Ovary (tissue), 9 donors: ENCODE data around the gene NRAP. TPM values are rescaled to one million over a fixed set of nuclear protein-coding genes. Genes with fewer than 3 reads are reported as not detected.

Experiments used
- DNase-seq, 5 donors: peaks; one replicate each; pipeline ENCODE4 v3.0.0-alpha.2; 2019 to 2020
- H3K27ac ChIP-seq, 2 donors: fragments of 200-600 bp; one replicate each; pipeline versions ENCODE4 v1.5.1 to v1.8.0; 2019 to 2022
- H3K27me3 ChIP-seq: fragments of 200-600 bp; one replicate; pipeline ENCODE4 v1.8.0; 2022
- H3K36me3 ChIP-seq: fragments of 200-600 bp; sonication (generic); one replicate; pipeline ENCODE4 v1.5.1; 2019
- H3K4me1 ChIP-seq: one replicate; pipeline ENCODE4 v1.8.1; 2013; ENCODE audit warnings: mild to moderate bottlenecking, moderate library complexity; ENCODE audit not compliant: insufficient read depth
- H3K4me3 ChIP-seq: fragments of 200-600 bp; sonication (generic); one replicate; pipeline ENCODE4 v1.5.1; 2017
- H3K9me3 ChIP-seq, 2 donors: fragments of 200-600 bp in 1 of 2; sonication (generic) in 1 of 2; one replicate each; pipeline versions ENCODE4 v1.5.1 to v1.8.1; 2013 to 2019; ENCODE audit warnings: mild to moderate bottlenecking in 1 of 2, moderate library complexity in 1 of 2
- CTCF ChIP-seq, 3 donors: fragments of 450-650 bp in 2 of 3; fragments of 200-600 bp in 1 of 3; IDR thresholded peaks; one replicate each; pipeline versions ENCODE4 v1.5.1 to v1.8.0; 2016 to 2022; ENCODE audit warnings: antibody characterized with exemption in 3 of 3, mild to moderate bottlenecking in 1 of 3
- EP300 ChIP-seq: sonication (generic); formaldehyde crosslinking; IDR thresholded peaks from one replicate; pipeline ENCODE4 v1.6.1; 2017; ENCODE audit warnings: antibody characterized with exemption
- POLR2A ChIP-seq: fragments of 450-650 bp; IDR thresholded peaks from one replicate; pipeline ENCODE4 v1.6.1; 2017; ENCODE audit warnings: antibody characterized with exemption, mild to moderate bottlenecking, moderate library complexity
- WGBS, 3 donors: extraction: QIAGEN DNeasy Blood & Tissue Kit in 1 of 3; methylation state at CpG; one replicate each; pipeline versions ENCODE4 v1.1.5 to v1.1.7; 2013 to 2017; 5-methylcytosine and 5-hydroxymethylcytosine counted together
- intact Hi-C, 4 donors: fragments of 100-400 bp; cut with DNase I; formaldehyde crosslinking; loops; one replicate each; pipeline versions ENCODE4 v1.11.0 to v1.15.1; 2022 to 2023
- polyA plus RNA-seq, 2 donors: library from polyadenylated mRNA; stranded (reverse); fragments of 200-250 nt in 1 of 2; fragments of 350-450 nt in 1 of 2; fragmentation: Illumina TruSeq in 1 of 2; extraction: RNeasy Lipid Tissue Mini Kit (QIAGEN cat#74804) in 1 of 2; gene quantifications; one replicate each; pipeline ENCODE4 v1.2.3, GENCODE V29; 2013 to 2014
- total RNA-seq, 7 donors: library from RNA; depleted of rRNA in 2 of 7; stranded (reverse); fragments of >200 nt in 2 of 7; fragmentation: NEBNext Ultra II Directional in 3 of 7; extraction: Animal tissue kit (Norgen Biotek cat#: 25700) in 3 of 7; gene quantifications; one replicate each; pipeline versions ENCODE4 v1.1.0 to v1.2.4, GENCODE V29; 2016 to 2023
- donor health status: DM: no; HTN: no; CAD: no; lungs with moderate emphysema.
- donor health status: DM: no; HTN: no; CAD: no.
- donor health status: Bipolar disorder and iron deficiency.
- donor health status: DM: yes; HTN: yes; CAD: no.
- donor health status: DM: no; HTN: no; CAD: no.
- donor health status: DM: yes; HTN: yes; CAD: no.

NRAP gene
- total and polyA plus RNA-seq, 9 donors: 0.02 to 0.25 (median 0.11) TPM; not detected in 2

- intact Hi-C loops: no loop called here
- TF ChIP-seq CTCF (IDR thresholded peaks at IDR 0.05) (no peak), POLR2A (no peak), EP300 (no peak)
- Histone ChIP-seq H3K27ac (no peak overlapping the region), H3K9me3 (no peaks in the 10 kb centered on the region), H3K4me3 (no peak overlapping the region), H3K27me3 (no peaks in the 10 kb centered on the region), H3K4me1 (no peaks in the 10 kb centered on the region), H3K36me3 (no peaks in the 10 kb centered on the region)
- DNase-seq: no peak
- WGBS, 3 donors: 72 to 92% (median 91%) methylated on average over 5 of the region's 5 CpGs
Observed at GRCh38 chr10:113666682-113667252, 2.9 kb upstream of the NRAP start.

- 53 to 56% (median 53%) methylated on average over 6 of the region's 6 CpGs for WGBS, 3 donors
- no peak overlapping the region for H3K27ac ChIP-seq
Observed at GRCh38 chr10:113665806-113666354, 2.0 kb upstream of the NRAP start.

GRCh38 chr10:113665352-113665751, 1.5 kb upstream of the NRAP start:
- H3K27ac ChIP-seq: no peak overlapping the region
- 76 to 80% (median 79%) methylated on average over 4 of the region's 4 CpGs for WGBS, 3 donors
- intact Hi-C loops: no loop called here
- H3K9me3 ChIP-seq: no peaks in the 10 kb centered on the region
- no peaks in the 10 kb centered on the region for H3K4me1 ChIP-seq
- H3K4me3 ChIP-seq: no peak overlapping the region
- DNase-seq: no peak
- H3K27me3 ChIP-seq: no peaks in the 10 kb centered on the region
- H3K36me3 ChIP-seq: no peaks in the 10 kb centered on the region
- TF ChIP-seq POLR2A (no peak), CTCF (IDR thresholded peaks at IDR 0.05) (no peak), EP300 (no peak)

More at GRCh38 chr10:113665806-113666354, 2.0 kb upstream of the NRAP start:
- no peaks in the 10 kb centered on the region for H3K9me3 ChIP-seq
- intact Hi-C loops: no loop called here
- H3K4me3 ChIP-seq: no peak overlapping the region
- no peaks in the 10 kb centered on the region for H3K36me3 ChIP-seq
- no peak for TF ChIP-seq POLR2A
- no peak for TF ChIP-seq CTCF (IDR thresholded peaks at IDR 0.05)
- no peak for TF ChIP-seq EP300
- H3K27me3 ChIP-seq: no peaks in the 10 kb centered on the region
- H3K4me1 ChIP-seq: no peaks in the 10 kb centered on the region
- no peak for DNase-seq

GRCh38 chr10:113663142-113663541, 699 bp downstream of the NRAP start:
- no peak for DNase-seq
- H3K36me3 ChIP-seq: no peaks in the 10 kb centered on the region
- H3K4me1 ChIP-seq: no peaks in the 10 kb centered on the region
- H3K9me3 ChIP-seq: no peaks in the 10 kb centered on the region
- 72 to 77% (median 75%) methylated on average over 5 of the region's 5 CpGs for WGBS, 3 donors
- H3K4me3 ChIP-seq: no peak overlapping the region
- no peak overlapping the region for H3K27ac ChIP-seq
- TF ChIP-seq POLR2A: no peak
- no peak for TF ChIP-seq EP300
- H3K27me3 ChIP-seq: no peaks in the 10 kb centered on the region
- intact Hi-C loops: no loop called here

GRCh38 chr10:113661332-113661731, 2.5 kb downstream of the NRAP start:
- DNase-seq: no peak
- no peak overlapping the region for H3K27ac ChIP-seq
- no peak overlapping the region for H3K4me3 ChIP-seq
- no peaks in the 10 kb centered on the region for H3K9me3 ChIP-seq
- TF ChIP-seq CTCF (IDR thresholded peaks at IDR 0.05) (no peak), POLR2A (no peak), EP300 (no peak)
- H3K27me3 ChIP-seq: no peaks in the 10 kb centered on the region
- H3K4me1 ChIP-seq: no peaks in the 10 kb centered on the region
- 88 to 94% (median 88%) methylated on average over 2 of the region's 2 CpGs for WGBS, 3 donors
- intact Hi-C loops: no loop called here
- H3K36me3 ChIP-seq: no peaks in the 10 kb centered on the region
